ENCODE results near the gene SBNO1.
"Not testable (repeated sequence)": the region's sequence is repeated elsewhere in the genome, so short reads cannot be mapped to it uniquely, and the experiment has no call there.

SBNO1 gene

DNA sequence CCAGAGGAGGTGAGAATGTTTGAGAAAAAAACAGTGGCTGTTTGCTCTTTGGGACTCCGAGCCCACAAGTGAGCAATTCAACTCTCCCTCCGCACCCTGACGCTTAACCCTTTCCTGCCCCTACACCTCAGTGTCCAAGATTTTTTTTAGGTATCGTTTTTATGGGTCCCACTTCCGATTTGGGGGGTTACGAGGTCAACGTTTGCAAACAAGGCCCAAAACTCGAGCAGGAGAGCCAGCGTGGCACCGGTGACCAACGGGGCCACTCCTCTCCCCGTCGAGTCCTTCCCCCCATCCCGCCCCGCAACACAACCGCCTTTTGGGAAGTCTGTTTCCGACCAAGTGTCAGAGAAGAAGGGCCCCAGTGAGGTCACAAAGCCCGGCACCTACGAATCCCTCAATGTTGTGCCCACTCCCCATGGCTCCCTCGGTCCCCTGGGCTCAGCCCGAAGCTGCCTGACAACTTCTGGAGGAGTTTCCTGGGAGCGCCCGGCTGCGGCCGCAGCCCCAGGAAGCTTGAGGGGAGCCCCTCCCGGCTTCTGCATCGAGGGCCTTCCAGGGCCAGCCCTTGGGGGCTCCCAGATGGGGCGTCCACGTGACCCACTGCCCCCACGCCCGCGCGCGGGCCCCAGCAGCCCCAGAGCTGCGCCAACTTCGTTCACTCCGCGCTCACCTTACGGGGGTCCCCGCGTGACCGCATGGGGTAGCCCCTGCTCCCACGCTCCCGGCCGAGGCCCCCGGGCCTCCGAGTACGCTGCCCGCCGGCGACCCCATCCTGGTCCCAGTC lies 94.2 kb downstream of the SBNO1 start:
- DNase-seq (ENCODE audit: low spot score) = no peak

DNA sequence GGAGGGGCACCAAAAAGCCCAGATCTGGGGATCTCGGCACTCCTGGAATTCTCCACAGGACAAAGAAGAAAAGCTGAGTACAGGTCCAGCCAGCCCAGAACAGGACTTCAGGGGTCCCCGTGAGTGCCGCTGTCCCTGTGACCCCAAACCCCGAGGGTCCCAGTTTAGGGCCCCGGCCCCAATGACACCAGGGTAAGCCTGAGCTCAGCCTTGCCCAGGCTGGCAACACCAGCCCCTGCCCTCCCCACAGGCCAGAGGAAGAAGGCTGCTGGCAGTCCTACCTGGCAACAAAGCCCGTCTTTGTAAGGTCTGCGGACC lies 94.8 kb downstream of the SBNO1 start:
- no peak for DNase-seq (ENCODE audit: low spot score)

DNA sequence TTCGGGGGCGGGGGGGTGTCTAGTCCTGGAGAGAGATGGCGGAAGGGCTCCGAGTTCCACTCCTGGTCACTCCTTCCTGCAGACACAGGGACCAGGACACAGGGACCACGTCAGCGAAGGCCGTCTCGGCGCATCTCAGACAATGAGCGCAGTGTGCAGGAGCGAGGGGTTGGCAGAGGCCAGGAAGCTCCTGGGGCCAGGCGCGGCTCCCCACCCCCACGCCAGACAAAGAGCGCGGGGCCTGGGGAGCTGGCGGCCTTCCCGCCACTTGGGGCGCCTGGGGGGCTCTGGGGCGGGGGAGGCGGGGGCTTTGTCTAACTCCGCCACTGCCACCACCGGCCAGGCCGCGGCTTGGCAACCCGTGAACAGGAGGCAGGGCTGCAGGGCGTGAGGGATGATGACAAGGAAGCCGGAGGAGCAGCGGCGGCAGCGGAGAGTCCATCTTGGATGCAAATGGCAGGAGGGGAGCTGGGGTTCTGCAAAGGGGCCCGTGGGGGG lies 95.2 kb downstream of the SBNO1 start:
- peak; percentile 64 for DNase-seq (ENCODE audit: low spot score)

DNA sequence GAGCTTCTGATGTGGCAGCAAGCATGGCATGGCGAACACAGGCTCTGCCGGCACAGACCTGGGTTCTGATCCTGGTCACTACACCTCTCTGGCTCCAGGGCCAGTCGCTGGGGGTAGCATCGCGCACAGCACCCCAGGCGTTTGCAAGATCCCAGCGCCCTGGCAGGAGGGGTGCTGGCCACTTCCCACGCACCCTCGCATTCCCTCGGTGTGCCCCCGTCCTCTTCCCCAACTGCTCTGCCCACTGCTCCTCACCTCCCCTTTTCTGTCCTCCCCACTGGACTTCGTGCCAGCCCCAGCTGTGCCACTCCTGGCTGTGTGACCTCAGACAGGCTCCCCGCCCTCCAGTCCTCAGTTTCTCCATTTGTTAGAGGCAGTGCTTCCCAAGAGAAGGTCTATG lies 95.8 kb downstream of the SBNO1 start:
- no peak for DNase-seq (ENCODE audit: low spot score)

DNA sequence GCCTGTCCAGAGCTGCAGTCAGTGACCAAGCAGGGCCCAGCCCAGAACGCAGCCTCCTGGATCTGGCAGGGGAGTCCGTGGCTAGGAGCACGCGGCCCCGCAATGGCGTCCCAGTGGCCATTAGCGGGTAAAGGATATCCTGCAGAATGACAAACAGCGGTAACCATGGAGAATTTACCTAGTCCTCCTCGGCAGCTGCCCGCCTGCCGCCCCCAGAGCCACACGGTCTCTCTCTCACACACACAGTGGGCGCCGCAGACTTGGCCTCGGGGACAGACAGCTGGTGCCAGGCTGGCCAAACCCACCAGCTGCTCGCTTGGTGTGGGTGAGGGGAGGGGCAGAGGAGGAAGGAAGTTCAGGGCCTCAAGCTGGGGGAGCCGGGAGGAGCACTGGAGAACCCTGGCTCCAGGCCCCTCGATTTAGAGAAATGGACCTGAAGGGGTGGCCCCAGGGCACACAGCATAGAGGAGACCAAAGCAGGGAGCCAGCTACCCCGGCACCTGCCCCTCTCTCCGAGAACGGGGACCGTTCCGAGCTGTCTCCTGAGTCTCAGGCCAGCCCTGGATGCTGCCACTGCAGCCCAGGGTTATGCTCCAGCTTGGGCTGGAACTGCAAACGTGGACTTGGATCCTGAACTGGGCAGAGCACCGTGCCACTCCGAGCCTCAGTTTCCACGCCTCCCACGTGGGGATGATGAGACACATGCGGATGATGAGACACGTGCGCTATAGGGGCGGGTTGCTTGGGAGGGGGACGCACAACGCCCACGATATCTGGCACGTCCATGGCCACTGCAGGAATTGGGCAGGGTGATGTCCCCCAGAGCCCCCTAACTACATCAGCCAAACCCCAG lies 96.4 kb downstream of the SBNO1 start:
- peak; percentile 49 for DNase-seq (ENCODE audit: low spot score)

DNA sequence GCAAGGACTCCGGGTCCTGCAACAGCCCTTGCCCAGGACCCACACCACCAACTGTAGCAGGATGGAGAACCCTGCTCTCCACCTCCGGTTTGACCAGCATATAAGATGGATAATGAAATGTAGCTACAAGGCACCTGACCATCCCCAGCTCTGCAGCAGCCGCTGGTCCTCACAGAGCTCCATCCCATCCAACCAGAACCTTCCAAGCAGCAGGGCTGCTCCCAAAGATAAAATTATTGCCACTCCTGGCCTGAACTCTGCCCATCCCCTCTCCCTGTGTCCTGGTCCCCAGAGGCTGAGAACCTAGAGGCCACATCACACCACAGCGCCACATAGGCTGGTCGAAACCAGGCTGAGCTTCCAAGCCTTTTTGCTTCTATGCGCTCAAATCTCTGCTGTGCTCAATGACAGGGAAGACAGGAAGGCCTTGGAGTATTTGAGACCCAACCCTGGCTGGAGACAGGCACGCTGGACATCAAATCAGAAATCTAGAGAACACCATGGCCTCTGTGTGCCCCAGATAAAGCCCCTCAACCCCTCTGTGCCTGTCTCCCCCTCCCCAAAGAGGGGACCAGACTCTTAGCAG lies 97.2 kb downstream of the SBNO1 start:
- no peak for DNase-seq (ENCODE audit: low spot score)

DNA sequence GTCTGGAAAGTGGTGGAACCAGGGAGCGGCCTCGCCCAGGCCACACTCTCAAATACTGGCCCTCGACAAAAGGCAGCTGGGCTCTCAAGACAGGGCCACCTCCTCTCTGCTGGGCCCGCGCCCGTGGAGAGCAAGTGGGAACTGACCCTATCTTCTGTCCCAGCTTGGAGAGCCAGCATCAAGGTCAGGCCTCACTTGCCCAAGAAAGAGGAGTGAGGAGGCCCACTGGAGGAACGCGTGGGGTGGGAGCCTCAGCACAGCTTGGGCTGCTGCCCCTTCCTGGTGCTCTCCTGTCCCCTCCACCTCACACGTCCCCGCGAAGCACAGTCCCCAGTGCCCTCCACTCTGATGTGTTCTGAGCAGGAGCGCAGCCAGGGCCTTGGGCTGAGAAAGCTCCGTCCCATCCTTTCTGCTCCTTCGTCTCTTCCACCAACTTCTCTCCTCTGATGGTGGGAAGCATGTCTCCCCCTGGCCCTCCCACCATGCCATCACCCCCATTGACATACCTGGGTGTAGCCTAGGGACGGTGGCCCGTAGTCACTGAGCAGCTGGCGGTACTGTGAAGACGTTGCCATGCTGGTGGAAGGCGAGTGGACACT lies 97.9 kb downstream of the SBNO1 start:
- no peak for DNase-seq (ENCODE audit: low spot score)

DNA sequence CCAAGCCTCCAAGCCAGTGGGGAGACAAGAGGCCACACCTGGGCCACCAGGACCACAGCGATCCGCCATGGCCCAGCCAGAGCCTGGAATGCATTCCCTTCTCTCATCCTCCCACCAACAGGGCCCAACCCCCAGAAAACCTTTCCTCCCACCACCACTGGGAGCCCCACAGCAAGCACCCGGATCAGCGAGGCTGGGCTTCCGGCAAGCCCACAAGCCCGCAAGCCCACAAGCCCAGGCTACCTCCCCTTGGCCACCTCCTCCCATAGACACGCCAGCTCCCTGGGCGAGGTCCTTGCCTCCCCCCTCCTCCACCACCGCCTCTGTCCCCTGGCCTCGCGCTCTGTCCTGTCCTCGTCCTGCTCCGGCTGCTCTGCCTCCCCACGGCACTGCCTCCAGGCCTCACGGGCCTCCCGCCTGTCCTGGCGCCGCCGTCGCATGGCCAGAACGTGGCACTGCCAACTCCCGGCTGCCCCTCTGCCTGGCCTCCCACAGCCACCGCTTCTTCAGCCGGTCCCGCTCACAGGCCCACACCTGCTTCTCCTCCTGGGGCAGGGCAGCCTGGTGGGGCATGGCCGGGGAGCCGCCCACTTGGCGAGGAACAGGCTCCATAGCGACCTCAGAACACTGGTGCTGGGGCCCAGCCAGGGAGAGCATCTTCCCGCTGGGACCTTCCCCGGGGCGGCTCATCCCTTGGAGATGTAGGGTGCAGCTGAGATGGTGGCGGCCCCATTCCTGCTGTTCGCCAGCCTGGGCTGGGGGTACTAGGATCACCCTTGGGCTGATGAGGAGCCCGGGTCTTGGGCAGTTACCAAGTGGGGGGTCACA lies 98.6 kb downstream of the SBNO1 start:
- DNase-seq (ENCODE audit: low spot score) = no peak

DNA sequence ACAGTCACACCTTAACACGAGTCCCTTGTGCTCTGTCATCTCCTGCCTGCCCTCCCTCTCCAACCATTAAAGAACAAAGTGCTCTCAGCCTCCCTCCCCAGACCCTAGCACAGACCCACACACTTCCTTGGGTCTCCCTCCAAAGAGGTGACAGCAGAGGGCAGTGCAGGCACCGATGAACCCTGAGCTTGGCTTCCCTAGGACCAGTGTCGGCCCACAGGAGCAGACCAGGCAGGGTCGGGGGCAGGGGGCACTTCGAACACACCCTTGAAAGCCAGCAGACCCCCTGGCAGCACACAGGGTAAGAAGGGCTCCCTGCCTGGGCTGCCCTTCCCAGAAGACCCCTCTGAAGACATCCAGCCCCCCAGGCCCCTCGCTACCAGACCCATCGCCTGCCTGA lies 100.0 kb downstream of the SBNO1 start:
- no peak for DNase-seq (ENCODE audit: low spot score)

DNA sequence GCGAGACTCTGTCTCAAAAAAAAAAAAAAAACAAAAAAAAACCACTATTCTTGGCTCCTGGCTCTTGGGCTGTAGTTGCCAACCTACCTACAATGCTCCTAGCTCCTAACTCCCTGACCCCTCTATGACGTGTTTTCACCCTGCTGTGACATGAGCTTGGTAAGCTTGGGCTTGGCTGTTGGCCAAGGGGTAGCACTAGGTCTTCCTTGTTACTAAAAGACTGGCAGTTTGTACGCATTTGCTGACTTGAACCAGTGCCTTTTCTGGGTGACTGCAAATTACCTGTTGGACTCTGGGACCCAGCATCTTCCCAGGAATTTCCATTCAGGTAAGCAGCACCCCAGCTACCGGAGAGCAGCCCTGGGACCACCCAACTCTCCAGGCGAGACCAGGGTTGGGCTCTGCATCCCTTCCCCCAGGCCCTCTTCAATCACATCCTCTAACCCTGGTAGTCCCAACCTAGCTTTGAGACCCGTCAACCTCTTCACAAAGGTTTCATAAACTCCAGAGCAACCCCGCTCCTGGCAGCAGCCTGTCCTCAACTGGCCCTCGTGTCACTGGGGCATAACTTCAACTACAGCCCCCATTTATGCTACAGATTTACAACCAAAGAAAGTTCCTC lies 101.3 kb downstream of the SBNO1 start:
- DNase-seq (ENCODE audit: low spot score) = no peak

DNA sequence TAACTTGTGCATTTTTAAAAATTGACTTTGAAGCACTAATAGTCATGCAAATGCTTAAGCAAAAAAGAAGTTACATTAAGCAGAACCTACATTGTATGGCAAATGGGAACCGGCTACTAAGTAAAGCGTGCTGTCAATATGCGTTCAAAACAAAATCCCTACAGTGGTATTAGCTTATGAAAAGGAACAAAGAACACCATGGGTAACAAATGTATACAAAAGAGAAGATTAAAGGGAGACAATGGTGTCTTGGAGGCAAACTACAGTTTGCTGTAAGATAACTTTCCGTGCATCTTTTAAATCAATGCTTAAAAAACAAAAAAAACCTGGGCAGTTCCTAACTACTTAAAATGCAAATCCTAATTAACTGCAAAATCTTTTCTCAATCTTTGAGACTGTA lies 103.5 kb downstream of the SBNO1 start:
- no peak for DNase-seq (ENCODE audit: low spot score)

DNA sequence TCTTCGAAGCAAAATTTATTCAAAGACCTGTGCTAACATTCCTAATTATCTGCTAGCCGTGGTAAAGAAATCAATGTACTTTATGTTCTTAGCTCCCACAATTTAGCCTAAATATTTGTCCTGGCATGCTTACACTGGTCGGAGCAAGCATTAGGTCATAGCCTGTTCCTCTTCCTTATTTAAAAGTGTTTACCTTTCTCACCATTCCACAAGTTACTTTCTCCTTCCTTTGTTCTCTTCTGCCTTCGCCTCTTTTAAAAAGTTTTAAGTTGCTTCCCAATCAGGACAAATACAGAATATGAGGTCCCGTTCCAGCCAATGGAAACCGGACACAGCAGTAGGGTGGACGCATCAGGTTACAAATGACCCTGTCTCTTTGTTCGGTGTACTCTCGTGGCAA lies 104.6 kb downstream of the SBNO1 start:
- DNase-seq (ENCODE audit: low spot score) = no peak

DNA sequence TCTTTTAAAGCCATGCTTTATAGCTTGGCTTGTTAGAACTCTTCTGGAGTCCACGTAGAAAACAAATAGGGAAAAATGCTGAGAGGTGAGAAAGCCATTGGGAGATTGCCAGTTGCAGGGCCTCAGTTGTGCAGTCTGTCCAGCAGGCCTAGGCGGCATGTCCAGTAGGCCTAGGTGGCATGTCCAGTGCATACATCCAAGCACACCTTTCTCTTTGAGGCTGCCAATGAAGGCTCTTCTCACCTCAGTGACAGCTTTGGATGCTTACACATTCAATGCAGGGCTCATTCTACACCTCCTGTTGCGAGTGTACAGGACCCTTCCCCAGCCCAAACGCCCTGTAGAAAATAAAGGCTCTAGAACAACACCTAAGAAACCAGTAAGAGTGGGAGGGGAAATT lies 106.1 kb downstream of the SBNO1 start:
- DNase-seq (ENCODE audit: low spot score) = no peak

DNA sequence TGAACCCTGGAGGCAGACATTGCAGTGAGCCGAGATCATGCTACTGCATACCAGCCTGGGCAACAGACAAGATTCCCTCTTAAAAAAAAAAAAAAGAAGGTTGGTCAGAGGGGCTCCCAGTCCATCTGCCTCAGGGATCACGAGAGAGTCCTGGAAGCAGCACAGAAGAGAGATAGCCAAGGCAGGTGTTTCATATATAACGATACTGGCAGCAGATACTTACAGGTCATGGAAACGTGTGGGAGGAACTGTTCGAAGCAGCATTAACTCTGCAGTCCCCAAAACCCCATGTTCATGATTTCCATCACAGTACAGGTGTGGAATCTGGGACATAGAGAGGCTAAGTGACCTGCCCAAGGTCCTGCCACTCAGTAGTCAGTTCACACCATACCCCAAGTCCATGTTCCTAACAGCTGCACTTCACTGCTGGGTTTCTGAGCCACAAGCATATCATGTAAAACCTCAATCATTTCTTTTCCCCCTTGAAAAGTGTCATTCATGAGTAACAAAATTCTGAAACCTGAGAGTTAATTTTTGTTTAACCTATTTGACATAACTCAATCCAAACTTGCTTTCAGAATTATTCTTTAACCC lies 109.7 kb downstream of the SBNO1 start:
- no peak for DNase-seq (ENCODE audit: low spot score)

DNA sequence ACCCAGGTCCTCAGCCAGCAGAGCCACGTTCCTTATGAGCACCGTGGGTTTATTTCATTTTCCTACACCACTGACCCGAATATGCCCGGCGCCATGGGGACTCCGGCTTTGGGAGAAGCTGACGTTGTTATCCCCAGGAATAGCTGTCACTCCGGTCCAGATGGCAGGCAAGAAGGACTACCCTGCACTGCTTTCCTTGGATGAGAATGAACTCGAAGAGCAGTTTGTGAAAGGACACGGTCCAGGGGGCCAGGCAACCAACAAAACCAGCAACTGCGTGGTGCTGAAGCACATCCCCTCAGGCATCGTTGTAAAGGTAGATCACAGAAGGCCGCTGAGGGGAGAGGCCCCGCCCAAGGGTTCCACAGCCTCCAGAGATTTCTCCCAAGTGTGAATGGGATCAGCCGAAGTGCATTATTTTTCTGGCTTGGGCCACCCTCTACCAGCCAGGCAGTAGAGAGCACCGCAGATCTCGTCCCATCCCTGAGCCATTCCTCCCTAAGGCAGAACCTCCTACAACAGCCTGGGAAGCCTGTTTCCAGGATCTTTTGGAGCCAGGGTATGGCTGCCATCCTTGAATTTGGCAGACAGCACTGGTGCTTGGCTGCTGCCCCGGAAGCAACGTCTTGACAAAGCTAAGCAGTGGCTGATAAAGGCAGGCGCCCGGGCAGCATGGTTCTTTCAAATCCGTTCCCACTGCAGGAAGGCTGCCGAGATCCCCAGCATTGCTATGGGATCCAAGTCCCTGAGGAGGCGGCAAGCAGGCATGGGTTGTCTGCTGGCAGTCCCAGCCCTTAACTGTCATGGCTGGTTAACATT lies 110.8 kb downstream of the SBNO1 start:
- DNase-seq (ENCODE audit: low spot score) = peak; percentile 87

DNA sequence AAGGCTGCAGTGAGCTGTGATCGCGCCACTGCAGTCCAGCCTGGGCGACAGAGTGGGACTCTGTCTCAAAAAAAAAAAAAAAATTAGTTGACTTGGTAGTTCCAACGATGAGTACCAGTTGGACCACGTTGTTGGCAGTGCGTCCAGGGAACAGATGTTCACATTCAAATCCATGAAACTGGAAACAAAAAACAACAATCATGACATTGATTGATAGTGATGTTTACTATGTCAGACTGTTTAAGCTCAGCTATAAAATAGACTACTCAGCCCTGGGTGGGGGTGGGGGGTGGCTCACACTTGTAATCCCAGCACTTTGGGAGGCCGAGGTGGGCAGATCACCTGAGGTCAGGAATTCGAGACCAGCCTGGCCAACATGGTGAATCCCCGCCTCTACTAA lies 112.3 kb downstream of the SBNO1 start:
- not testable (repeated sequence) for DNase-seq (ENCODE audit: low spot score)

DNA sequence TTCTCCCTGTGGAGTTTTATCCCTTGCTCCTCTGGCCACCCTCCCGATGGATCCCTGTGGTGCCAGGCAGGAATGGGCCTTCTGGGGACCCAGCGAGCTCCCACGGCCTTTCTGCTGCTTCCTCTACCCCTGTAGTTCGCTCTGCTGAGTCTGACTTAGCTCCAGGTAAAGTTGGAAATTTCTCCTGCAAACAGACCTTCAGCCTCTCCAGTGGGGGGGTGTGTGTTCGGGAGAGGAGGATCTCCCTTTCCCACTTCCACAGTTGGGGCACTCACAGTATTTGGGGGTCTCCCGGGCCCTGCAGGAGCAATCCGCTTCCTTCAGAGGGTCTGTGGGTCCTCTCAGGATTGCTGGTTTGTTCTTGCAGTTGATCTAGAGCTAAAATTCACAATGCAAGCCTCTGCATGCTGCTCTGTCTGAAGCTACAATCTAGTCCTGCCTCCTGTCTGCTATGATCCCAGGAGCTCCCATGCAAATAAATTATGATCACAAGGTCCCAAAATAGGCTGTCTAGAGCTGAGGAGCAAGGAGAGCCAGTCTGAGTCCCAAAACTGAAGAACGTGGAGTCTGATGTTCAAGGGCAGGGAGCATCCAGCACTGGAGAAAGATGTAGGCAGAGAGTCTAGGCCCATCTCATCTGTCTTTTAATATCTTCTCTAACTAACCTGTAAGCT lies 113.1 kb downstream of the SBNO1 start:
- DNase-seq (ENCODE audit: low spot score) = no peak

DNA sequence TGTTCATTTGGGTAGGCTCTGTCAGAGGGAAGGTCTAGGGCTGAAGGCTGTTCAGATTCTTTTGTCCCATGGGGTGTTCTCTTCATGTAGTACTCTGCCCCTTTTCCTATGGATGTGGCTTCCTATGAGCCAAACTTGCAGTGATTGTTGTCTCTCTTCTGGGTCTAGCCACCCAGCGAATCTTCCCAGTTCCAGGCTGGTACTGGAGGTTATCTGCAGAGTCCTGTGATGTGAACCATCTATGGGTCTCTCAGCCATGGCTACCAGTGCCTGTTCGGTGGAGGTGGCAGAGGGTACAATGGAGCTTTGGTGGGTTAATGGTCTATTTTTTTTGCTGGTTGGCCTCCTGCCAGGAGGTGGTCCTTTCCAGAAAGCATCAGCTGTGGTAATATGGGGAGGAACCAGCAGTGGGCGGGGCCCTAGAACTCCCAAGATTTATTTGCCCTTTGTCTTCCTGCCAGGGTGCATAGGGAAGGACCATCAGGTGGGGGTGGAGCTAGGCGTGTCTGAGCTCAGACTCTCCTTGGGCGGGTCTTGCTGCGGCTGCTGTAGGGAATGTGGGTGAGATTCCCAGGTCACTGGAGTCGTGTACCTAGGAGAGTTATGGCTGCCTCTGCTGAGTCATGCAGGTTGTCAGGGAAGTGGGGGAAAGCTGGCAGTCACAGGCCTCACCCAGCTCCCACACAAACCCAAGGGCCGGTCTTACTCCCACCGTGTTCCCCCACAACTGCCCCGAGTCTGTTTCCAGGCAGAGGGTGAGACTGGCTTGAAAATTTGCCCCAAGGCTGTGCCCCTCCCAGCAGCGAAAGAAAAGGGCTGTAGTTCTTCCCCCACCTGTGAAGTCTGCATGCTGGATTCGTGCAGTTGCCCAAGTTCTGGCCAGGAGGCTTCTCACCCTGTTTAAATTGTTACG lies 113.9 kb downstream of the SBNO1 start:
- DNase-seq (ENCODE audit: low spot score) = no peak

All from cerebellar cortex (tissue), 1 donor.